ENCODE data around the gene IL4R. TPM values are rescaled to one million over a fixed set of nuclear protein-coding genes. Genes with fewer than 3 reads are reported as not detected.

IL4R gene
- total and polyA plus RNA-seq, 2 of the 8 experiments (the other 6 are each of a cell fraction or from before 2014, with no cell fraction given), result 29.1 to 29.4 TPM

- no peak overlapping the region for H4K91ac ChIP-seq (replicated peaks; ENCODE audit: insufficient read length, low read length)
- DNase-seq (ENCODE audit: low read depth in 1 of 2, low spot score in 2 of 2) (no peak), FAIRE-seq (no peak)
- CTCF ChIA-PET (ENCODE audit: partially characterized antibody), result no interaction called here
- no peak overlapping the region for H3K56ac ChIP-seq (replicated peaks; ENCODE audit: insufficient read length, low read depth, low read length)
- no peak overlapping the region for H3K27ac ChIP-seq (ENCODE audit: low read depth, low read length)
- H2BK12ac ChIP-seq (ENCODE audit: low read depth, low read length), result no peak overlapping the region
- no peaks in the 10 kb centered on the region for H3K79me1 ChIP-seq (ENCODE audit: low read depth, low read length)
- no peak overlapping the region for H2BK5ac ChIP-seq (ENCODE audit: low read depth, low read length)
- H3K18ac ChIP-seq (ENCODE audit: extremely low read depth, low read length), result no peak overlapping the region
- H3K14ac ChIP-seq (ENCODE audit: insufficient read length), result no peak overlapping the region
- no peaks in the 10 kb centered on the region for H4K20me1 ChIP-seq (replicated peaks in 1 of 2; ENCODE audit: control insufficient read depth in 1 of 2, insufficient read depth in 2 of 2, low read length in 2 of 2)
- H3K27me3 ChIP-seq (replicated peaks in 1 of 4; ENCODE audit: control insufficient read depth in 3 of 4, extremely low read depth in 1 of 4, insufficient read depth in 3 of 4, low read length in 3 of 4), result no peaks in the 10 kb centered on the region
- no peak overlapping the region for H4K8ac ChIP-seq (ENCODE audit: extremely low read depth, insufficient read depth, low read length)
- H3K9me3 ChIP-seq (ENCODE audit: insufficient read depth in 2 of 2, low read depth in 1 of 2, low read length in 1 of 2), result no peaks in the 10 kb centered on the region
- H3K4me3 ChIP-seq (ENCODE audit: extremely low read depth in 1 of 4, insufficient read depth in 2 of 4, low read depth in 3 of 4, low read length in 4 of 4), result no peak overlapping the region
- no peak overlapping the region for H3K23ac ChIP-seq (ENCODE audit: insufficient read length)
- H4K5ac ChIP-seq (ENCODE audit: insufficient read length, low read depth, low read length), result no peak overlapping the region
- H3K4ac ChIP-seq (replicated peaks; ENCODE audit: insufficient read length, low read depth, low read length), result no peak overlapping the region
- H2BK20ac ChIP-seq (ENCODE audit: low read length), result no peak overlapping the region
- WGBS, 2 experiments (ENCODE audit: extremely low coverage in 1 of 2, insufficient coverage in 1 of 2, insufficient read length in 1 of 2, insufficient replicate concordance in 2 of 2, low coverage in 1 of 2, low lambda C conversion rate in 2 of 2, missing lambda C conversion rate in 1 of 2), result 94% methylated on average over 4 of the region's 4 CpGs; no CpG with 5 or more reads in 1 of the 2 experiments
- no peak overlapping the region for H2BK15ac ChIP-seq (ENCODE audit: low read length)
- H3K4me1 ChIP-seq (replicated peaks in 1 of 4; ENCODE audit: control insufficient read depth in 3 of 4, insufficient read depth in 4 of 4, low read length in 3 of 4), result 0 out of 7 replicates have a peak, but pooled peaks cover 0 to 2% (median 0%) of the 10 kb centered on the region in 4 experiments
- no peak overlapping the region for H2BK120ac ChIP-seq (replicated peaks; ENCODE audit: low read depth, low read length)
- H3K4me2 ChIP-seq (ENCODE audit: insufficient read depth in 1 of 2, low read depth in 2 of 2, low read length in 2 of 2), result no peak overlapping the region
- POLR2A ChIA-PET (ENCODE audit: partially characterized antibody), result no interaction called here
- no peak overlapping the region for H3K9ac ChIP-seq (replicated peaks in 1 of 4; ENCODE audit: extremely low read depth in 1 of 4, low read depth in 3 of 4, low read length in 3 of 4)
- no peaks in the 10 kb centered on the region for H3K79me2 ChIP-seq (ENCODE audit: control insufficient read depth in 1 of 2, insufficient read depth in 2 of 2, low read length in 2 of 2)
- peaks cover 2 to 11% (median 4%) of the 10 kb centered on the region in 4 experiments; a peak in 7 of 8 replicates for H3K36me3 ChIP-seq (ENCODE audit: control insufficient read depth in 2 of 4, insufficient read depth in 4 of 4, low read length in 3 of 4)
- no peak overlapping the region for H2AK5ac ChIP-seq (ENCODE audit: low read depth, low read length)
- H2AFZ ChIP-seq (ENCODE audit: low read length), result no peak overlapping the region
- H3K23me2 ChIP-seq (ENCODE audit: low read depth, low read length), result no peaks in the 10 kb centered on the region
- no peak for TF ChIP-seq YY1 (IDR thresholded peaks at IDR 0.05; ENCODE audit: low read depth, low read length)
- no peak for TF ChIP-seq KDM4A (IDR thresholded peaks at IDR 0.05; ENCODE audit: low read depth, low read length, severe bottlenecking)
- no peak for TF ChIP-seq EGR1 (IDR thresholded peaks at IDR 0.05; ENCODE audit: borderline replicate concordance, low read depth, low read length)
- no peak for TF ChIP-seq USF2 (IDR thresholded peaks at IDR 0.05; ENCODE audit: low read length)
- TF ChIP-seq RFX5 (IDR thresholded peaks at IDR 0.05; ENCODE audit: borderline replicate concordance, low read depth, low read length), result no peak
- TF ChIP-seq MAFK (IDR thresholded peaks at IDR 0.05; ENCODE audit: low read depth, low read length), result no peak
- no peak for TF ChIP-seq SIN3A (conservative IDR thresholded peaks at IDR 0.05 in 1 of 2, IDR thresholded peaks at IDR 0.05 in 1 of 2; ENCODE audit: low read depth in 1 of 2, low read length in 2 of 2)
- no peak for TF ChIP-seq SIRT6 (IDR thresholded peaks at IDR 0.05; ENCODE audit: low read length)
- TF ChIP-seq CHD1 (IDR thresholded peaks at IDR 0.05; ENCODE audit: low read depth, low read length), result no peak
- no peak for TF ChIP-seq CEBPB (IDR thresholded peaks at IDR 0.05; ENCODE audit: low read depth, low read length)
- no peak for TF ChIP-seq CBX5 (IDR thresholded peaks at IDR 0.05; ENCODE audit: low read depth, low read length)
- TF ChIP-seq NANOG (IDR thresholded peaks at IDR 0.05; ENCODE audit: insufficient read depth, low read depth, low read length, poor library complexity, severe bottlenecking), result no peak
- no peak for TF ChIP-seq ATF3 (IDR thresholded peaks at IDR 0.05; ENCODE audit: insufficient read depth, low read depth, low read length)
- TF ChIP-seq JUND (IDR thresholded peaks at IDR 0.05; ENCODE audit: low read length), result no peak
Observed at GRCh38 chr16:27359051-27359450, 45.3 kb downstream of the IL4R start.

Data from H1 (cell line).